ENCODE measurements around the gene NPW.

The NPW gene

DNA sequence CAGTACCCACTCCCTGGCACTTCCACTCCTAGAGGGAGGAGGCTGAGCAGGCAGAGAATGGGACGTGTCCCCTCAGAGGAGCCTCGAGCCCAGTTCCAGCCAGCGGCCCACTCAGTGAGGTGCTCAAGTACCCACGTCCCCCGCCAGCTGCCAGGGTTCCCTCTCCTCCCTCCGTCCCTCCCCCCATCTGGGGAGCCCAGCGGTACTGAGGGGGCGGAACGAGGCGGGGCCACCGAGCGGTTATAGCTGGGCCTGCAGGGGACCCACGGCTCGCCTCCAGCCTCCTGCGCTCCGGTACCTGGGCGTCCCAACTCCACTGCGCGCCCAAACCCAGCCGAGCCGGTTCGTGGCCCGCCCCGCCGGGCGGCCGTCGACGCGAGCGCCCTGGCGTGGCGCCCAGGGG is at the start of gene NPW:
Gene NPW (plus strand): TSS at position 268 of the 403 bp plus-strand sequence.
- DNase-seq = peak; percentile 67

DNA sequence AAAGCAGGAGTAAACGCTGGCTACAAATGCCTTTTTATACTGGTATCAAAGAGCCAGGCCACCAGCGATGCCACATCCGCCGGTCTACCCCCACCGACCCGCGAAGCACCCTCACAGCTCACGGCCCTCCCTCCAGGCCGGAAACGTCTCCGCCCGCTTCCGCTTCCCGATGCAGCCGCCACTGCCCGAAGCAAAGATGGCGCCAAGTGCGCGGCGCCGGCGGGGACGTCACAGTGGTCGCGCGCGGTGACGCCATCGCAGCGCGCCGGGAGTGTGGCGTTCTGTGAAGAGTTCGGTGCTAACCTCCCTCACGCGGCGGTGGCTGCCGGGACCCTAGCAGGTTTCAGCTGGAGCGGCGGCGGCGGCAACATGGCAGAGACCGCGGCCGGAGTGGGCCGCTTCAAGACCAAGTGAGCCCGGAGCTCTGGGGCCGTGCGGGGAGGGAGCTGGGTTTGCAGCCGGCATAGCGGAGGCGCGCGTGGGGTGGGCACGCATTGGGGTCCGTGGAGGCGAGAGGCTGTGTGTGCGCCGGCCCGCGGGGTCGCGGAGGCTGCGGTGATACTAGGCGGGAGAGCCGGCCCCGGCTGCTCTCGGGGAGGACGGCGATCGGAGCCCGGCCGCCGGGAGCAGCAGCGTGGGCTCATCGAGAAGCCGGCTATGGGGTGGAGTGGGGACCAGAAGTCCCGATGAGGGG is 47.6 kb upstream of the NPW start, which contains the start of gene TBL3:
Gene TBL3 (plus strand): TSS at position 258 of the 694 bp plus-strand sequence. CDS start 112 bp downstream, at position 370.
- peak; percentile 97 for DNase-seq

DNA sequence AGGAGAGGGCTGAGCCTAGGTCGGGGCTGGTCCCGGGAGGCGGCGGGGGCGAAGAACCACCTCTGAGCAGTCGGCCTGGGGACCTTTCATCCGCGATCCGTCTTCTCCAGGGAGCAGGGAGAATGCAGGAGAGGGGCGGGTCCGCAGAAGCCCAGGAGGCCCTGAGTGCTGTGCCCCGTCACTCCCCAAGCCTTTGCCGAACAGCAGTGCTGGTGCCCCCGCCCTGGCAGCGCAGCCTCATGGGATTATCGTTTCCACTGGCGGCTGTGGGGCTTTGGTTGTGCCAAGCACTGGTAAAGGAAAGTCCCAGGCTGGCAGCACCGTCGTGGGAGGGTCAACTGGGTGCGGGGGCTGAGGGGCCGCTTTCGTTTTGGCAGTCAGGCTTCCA is 47.1 kb upstream of the NPW start:
- DNase-seq = peak; percentile 44

DNA sequence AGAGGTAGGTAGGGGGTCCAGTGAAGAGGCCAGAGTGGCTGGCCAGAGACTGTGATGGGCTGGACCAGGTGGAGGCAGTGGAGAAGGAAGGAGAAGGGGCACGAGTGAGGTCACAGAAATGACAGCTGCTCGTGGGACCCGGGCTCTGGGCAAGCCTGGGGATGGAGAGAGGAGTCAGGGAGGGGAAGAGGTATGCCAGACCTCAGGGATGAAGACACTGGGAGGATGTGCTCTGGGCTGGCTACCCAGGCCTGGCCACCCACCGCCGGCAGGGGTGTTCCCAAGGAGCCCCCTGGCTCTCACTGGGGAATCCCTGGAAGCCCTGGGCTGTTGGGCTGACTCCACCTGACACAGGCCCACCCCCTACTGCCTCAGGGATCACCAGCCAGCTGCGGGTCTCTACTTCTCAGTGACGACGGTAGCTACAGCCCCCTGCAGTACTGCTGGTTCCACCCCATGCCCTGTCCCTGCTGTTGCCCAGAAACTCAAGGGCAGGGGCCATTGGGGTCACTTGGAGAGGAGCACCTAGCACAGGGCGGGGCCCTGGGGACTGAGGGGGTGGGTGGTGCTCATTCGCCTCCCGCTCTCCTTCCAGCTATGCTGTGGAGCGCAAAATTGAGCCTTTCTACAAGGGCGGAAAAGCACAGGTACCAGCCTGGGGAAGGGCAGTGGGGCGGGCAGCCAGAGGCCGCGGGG is 46.0 kb upstream of the NPW start:
- no peak for DNase-seq

DNA sequence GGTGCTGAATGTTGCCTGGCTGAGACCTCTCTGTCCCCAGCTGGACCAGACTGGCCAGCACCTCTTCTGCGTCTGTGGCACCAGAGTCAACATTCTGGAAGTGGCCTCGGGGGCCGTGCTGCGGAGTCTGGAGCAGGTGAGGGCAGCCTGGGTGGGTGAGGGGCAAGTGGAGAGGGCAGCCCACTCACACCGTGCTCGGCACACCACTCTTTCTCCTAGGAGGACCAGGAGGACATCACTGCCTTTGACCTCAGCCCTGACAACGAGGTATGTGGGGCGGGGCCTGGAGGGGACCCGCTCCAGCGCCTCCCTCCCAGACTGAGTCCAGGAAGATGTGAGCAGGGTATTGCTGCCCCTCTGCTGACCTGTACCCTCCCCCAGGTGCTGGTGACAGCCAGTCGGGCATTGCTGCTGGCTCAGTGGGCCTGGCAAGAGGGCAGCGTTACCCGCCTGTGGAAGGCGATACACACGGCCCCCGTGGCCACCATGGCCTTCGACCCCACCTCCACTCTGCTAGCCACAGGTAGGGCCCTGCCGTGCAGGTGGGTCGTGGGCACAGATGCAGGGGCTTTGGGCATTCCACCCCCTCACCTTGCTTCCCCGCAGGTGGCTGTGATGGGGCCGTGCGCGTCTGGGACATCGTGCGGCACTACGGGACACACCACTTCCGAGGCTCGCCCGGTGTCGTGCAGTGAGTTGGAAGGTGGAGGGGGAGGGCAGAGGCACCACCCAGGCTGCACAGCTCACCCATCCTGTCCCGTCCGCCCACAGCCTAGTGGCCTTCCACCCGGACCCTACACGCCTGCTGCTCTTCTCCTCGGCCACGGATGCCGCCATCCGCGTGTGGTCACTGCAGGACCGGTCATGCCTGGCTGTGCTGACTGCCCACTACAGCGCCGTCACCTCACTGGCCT is 45.2 kb upstream of the NPW start:
- no peak for DNase-seq

DNA sequence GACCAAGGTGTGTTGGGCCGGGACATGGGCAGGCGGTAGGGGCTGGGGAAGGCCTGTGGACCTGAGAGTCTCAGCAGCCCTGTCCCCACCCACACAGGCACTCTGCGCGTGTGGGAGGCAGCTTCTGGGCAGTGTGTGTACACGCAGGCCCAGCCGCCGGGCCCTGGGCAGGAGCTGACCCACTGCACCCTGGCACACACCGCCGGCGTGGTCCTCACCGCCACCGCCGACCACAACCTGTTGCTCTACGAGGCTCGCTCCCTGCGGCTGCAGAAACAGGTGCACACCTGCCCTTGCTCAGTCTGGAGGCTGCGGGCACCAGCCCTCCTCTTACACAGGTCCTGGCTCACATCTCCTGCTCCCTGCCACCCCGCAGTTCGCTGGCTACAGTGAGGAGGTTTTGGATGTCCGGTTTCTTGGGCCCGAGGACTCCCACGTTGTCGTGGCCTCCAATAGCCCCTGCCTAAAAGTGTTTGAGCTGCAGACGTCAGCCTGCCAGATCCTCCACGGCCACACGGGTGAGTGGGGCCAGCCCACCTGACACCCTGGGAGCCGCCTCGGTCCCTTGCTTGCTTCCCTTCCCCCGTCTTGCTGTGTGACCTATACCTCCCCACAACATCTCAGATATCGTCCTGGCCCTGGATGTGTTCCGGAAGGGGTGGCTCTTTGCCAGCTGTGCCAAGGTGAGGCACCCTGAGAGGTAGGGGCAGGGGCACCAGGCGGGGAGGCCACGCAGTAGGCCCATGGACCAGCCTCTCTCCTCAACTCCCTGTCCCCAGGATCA is 44.0 kb upstream of the NPW start:
- no peak for DNase-seq

DNA sequence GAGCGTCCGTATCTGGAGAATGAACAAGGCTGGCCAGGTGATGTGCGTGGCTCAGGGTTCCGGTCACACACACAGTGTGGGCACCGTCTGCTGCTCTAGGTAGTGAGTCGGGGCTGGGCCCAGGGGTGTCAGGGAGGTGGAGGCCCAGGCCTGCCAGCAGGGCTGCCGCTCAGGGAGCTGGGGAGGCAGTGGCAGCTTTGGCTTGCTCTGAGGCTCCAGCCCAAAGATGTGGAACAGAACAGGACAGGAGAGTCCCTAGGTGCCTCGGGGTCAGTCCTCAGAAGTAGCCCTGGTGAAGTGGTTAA is 43.4 kb upstream of the NPW start:
- DNase-seq = no peak

DNA sequence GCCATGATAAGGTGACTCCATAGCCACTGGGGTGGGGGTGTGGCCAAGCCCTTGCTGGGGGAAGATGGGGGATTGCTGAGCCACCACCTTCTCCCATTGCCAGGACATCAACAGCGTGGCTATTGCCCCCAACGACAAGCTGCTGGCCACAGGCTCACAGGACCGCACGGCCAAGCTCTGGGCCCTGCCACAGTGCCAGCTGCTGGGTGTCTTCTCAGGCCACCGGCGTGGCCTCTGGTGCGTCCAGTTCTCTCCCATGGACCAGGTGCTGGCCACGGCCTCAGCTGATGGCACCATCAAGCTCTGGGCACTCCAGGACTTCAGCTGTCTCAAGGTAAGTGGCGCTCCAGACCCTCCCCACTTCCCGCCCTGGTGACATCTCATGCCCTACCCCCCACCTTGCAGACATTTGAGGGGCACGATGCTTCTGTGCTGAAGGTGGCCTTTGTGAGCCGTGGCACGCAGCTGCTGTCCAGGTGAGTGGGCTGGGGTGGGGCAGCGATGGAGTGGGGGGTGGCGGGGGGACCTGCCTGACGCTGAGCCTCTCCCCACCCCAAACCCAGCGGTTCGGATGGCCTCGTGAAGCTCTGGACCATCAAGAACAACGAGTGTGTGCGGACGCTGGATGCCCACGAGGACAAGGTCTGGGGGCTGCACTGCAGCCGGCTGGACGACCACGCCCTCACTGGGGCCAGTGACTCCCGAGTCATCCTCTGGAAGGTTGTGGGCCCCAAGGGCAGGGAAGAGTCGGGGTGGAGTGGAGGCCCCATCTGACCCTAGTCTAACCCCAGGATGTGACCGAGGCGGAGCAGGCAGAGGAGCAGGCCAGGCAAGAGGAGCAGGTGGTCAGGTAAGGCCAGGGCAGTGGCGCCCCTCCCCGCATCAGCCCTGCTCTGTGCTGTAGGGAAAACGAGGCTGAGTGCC is 42.4 kb upstream of the NPW start:
- no peak for DNase-seq

DNA sequence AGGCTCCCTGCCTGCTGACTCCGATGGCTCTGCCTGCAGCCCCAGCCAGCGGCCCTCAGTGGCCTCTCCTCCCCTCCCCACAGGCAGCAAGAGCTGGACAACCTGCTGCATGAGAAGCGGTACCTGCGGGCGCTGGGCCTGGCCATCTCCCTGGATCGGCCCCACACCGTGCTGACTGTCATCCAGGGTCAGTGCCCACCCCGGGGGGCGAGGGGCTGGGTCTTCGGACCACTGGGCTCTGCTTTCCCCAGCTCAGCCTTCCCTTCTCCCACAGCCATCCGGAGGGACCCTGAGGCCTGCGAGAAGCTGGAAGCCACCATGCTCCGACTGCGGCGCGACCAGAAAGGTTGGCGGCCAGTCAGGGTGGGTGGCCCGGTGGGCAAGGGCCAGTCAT is 41.7 kb upstream of the NPW start:
- no peak for DNase-seq

DNA sequence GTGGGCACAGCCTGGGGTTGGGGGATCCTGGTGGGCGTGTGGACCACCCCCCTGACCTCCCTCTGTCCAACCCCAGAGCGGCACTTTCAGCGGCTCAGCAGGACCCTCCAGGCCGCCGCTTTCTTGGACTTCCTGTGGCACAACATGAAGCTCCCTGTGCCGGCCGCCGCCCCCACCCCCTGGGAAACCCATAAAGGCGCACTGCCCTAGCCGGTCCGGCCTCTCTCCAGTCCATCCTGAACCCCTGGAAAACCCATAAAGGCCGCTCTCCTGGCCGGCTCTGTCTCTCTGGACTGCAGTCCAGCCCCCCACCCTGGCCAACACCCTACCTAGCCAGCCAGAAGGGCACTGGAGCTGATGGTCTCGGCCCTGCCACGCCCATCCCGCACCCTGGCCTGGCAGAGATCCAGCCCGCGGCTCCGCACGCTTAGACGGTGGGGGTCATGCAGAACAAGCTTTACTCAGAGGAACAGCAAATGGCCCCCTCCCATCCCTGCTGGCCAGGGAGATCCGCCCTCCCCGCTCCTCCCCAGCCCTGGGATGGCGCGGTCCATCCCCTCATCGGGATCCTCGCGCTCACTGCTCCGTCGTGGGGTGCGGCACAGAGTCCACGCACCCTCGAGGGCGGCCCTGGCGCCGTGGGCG is 41.0 kb upstream of the NPW start:
- DNase-seq = no peak

DNA sequence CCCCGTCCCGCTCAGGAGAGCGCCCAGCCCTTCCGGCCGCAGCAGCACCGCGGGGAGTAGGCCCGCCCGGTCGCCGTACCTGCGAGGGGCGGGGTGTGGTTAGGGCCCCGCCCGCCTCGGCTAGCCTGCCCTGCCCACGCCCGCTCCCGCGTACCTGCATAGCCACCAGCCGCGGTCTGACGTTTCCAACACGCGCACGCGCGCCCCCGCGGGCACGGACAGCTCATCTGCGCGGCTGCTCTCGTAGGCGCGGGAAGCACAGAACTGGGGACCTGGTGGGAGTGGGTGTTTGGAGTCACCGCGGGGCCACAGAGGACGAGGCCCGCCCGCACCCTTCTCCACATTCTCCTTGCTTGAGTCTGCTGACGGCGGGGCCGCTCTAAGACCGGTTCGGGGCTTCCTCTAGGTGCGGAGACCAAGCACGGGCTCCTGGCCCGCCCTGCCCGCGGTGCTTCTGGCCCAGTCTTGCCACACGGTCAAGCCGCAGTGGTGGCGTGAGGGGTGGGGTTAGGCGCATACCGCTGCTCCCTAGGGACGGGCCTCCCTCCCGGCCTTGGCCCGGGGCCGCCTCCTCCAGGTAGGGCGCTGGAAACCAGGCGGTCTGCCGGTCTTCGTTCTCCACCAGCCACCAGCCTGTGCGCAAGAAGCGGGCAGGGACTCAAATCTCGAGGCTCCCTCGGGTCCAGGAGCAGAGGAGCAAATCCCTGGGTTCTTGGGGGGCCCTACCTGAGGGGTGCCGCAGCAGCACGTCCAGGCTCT is 40.1 kb upstream of the NPW start:
- DNase-seq = peak; percentile 45

DNA sequence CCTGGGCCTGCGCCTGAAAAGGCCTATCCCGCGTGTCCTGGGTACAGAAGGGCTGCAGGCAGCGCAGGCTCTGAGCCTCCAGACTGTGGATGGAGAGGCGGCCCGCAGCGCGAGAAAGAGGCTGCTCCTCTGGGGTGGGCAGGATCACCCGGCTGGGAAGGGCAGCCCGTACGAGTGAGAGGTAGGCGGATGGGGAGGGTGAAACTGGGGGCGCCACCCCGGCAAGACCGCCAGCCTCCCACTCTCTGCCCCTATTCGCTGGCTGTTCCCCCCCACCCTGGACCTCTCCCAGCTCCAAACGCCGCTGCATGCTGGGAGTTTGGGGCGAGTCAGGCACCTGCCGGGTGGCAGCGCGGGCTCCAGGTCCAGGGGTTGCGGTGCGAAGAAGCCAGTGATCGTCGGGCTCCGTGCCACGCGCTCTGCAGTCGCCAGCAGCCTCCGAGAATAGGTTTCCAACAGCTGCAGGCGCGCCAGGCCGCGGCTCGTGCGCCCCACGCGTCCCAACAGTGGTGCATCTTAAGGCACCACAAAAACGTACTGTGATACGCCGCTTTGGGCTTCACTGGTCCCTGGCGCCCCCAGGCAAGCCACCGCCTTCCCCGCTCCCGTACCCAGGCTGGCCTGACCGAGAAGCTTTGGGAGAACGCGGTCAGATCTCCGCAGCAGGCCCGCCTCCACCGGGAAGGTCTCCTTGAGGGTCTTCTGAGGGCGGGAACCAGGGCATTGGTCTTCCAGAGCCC is 39.4 kb upstream of the NPW start:
- no peak for DNase-seq

DNA sequence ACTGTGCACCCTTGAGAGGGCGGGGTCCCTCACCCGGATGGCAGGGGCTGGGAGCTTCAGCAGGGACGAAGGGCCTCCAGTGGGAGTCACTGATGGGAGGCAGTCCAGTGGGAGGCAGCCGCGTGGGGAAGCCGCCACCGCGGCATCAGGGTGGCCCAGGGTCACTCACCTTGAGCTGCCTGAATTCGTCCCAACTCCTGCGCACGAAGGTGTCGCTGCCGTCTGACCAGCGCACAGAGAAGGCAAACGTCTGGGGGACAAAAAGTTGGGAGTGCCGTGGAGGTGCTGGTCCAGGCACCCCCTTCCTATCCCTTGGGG is 38.9 kb upstream of the NPW start:
- DNase-seq = no peak

DNA sequence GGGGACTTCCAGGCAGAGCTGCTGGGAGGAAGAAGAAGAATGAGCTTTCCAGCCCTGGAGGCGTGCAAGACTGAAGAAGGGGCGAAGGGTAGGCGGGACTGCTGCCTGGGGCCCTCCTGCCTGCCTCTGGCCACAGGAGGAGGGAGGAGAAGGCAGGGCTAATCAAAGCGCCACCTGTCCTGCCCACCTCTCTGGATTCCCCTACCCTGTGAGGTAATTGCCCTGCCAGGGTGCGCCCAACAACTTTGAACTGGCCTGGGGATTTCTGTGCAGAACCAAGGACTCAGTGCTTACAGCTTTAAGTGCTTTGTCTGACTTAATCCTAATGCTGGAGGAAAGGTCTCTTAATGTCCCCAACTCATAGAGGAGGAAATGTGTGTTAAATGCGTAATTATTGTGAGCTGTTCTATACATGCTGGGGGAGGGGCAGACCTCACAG is 38.2 kb upstream of the NPW start, which contains the start of gene NOXO1:
Gene NOXO1 (minus strand): TSS at position 72 of the 439 bp plus-strand sequence. CDS start 290 bp downstream, outside the sequence.
- no peak for DNase-seq

DNA sequence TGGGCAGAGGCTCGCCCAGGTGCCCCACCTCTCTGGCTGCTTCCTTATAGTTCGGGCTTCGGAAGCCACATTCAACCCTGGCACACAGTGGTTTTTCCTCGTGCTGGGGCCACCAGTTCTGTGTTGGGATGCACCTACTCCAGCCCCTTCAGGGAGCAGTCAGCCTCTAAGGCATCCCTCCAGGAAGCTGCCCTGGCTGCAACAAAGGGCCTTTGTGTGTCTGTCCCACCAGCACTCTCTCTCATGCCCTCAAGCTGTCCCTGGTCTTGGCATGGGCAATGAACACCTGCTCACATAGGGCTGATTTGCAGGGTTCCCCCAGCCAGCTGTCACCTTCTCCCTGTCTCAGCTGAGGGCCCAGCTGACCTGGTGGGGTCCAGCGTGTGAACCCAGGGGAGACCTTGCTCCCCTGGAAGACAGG is 37.6 kb upstream of the NPW start:
- DNase-seq = no peak

DNA sequence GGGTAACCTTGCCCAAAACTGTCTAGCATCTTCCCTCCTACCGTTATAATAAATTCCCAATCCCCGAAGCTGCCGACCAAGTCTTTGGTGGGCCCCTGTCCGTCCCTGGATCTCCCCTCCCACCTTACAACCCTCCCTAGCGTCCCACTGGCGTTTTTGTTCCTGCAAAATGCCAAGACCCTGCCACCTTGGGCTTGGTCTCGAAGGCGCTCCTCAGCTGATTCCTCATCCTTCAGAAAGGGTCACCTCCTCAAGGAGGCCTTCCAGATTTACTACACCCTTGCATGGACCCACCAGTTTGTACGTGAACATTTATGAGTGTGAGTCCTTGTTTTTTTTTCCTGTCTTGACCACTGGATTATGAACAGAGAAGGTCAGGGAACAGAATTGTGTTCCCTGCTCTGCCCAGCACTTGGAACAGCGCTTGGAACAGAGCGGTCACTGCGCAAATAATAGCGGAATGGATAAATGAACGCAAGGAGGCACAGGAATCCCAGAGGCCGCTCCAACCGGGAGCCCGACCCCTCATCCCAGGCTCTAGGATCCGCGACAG is 36.5 kb upstream of the NPW start:
- no peak for DNase-seq

DNA sequence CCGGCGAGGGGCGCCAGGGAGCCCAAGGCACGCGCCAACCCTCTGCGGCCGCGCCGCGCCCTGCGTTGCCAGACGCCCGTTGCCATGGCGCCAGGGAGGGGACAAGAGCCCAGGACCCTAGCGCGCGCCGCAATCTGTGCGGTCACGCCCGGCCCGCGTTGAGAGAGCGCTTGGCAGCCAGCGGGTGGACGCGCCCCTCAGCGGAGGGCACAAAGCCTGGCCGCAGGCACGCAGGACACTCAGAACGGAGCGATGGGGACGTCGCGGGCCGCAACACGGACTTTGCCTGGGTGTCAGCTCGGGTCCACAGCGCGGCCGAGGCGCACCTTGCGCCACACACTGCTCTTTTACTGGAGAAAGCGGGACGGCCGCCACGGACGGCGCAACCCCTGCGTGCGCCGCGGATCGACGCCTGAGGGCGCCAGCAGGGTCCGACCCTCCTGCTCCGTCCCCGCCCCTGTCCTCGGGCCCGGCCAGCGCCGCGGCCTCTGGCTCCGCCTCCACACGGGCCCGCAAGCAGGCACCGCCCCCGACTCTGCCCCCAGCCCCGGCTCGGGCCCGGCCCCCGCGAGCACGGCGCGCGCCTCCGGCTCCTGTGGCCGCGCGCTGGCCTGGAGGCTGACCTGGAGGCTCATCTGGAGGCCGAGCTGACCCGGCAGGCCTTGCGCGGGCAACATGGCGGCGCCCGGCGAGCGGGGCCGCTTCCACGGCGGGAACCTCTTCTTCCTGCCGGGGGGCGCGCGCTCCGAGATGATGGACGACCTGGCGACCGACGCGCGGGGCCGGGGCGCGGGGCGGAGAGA is 35.8 kb upstream of the NPW start, which contains the start of gene GFER:
Gene GFER (plus strand): TSS at position 650 of the 803 bp plus-strand sequence. CDS start 26 bp downstream, at position 676.
- DNase-seq = peak; percentile 87
